OCI-LY7 (cell line): ENCODE results near the gene UBN1.

Source experiments
- EZH2phosphoT487 ChIP-seq: fragments of 200-600 bp; sonication (generic); IDR thresholded peaks from 2 replicates; pipeline ENCODE4 v1.6.1; 2018; ENCODE audit warnings: low read depth, borderline replicate concordance, mild to moderate bottlenecking, mixed run types, antibody characterized with exemption, low read length, moderate library complexity, mixed read lengths
- TF ChIP-seq, protein P1 (sequence below): fragments of 200-600 bp; sonication (generic); conservative IDR thresholded peaks from 2 replicates; pipeline ENCODE4 v1.5.1; 2014; ENCODE audit warnings: mild to moderate bottlenecking, antibody characterized with exemption, low read length, moderate library complexity, mixed read lengths

DNA sequence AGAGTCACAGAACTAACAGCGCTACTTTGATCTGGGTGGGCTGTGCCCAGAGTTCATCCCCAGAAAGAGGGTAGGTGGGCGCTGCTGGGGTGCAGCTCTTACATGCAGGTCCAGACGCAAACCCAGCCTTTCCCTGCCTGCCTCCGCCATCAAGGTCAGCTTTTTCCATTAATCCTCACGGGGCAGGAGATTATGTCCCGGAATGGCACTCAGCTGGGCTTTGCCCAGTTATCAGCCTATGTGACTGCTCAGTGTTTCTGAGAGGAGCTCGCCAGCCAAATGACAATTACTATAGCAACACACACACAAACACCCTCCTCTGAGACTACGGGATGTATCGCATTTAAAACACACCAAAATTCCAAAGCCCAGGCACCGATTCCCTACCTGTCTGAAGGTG is 20.3 kb upstream of the UBN1 start:
- TF ChIP-seq, protein P1, sequence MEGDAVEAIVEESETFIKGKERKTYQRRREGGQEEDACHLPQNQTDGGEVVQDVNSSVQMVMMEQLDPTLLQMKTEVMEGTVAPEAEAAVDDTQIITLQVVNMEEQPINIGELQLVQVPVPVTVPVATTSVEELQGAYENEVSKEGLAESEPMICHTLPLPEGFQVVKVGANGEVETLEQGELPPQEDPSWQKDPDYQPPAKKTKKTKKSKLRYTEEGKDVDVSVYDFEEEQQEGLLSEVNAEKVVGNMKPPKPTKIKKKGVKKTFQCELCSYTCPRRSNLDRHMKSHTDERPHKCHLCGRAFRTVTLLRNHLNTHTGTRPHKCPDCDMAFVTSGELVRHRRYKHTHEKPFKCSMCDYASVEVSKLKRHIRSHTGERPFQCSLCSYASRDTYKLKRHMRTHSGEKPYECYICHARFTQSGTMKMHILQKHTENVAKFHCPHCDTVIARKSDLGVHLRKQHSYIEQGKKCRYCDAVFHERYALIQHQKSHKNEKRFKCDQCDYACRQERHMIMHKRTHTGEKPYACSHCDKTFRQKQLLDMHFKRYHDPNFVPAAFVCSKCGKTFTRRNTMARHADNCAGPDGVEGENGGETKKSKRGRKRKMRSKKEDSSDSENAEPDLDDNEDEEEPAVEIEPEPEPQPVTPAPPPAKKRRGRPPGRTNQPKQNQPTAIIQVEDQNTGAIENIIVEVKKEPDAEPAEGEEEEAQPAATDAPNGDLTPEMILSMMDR = no peak
- TF ChIP-seq EZH2phosphoT487 = no peak
